ENCODE data around the gene CCDC136. TPM values are rescaled to one million over a fixed set of nuclear protein-coding genes. Genes with fewer than 3 reads are reported as not detected.

The CCDC136 gene
- total RNA-seq, 2 donors from 2014 or later: 46.0 to 51.2 TPM

DNA sequence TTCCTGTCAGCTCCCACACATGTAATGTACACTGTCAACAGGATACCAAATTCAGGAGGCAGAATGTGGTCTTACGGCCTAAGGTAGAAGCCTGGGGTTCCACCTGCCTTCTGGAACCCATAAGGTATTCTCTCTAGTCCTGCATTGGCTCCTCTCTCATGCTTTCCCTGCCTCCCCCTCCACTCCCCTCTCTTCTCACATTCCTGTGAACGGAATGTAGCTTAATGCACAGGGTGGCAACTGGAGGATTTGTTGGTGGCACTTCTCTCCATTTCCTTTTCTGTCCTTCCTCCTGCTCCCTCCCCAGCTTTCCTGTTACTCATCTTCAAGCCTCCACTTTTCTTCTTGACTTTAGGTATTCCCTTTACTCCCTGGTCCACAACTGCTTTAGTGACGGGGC is 26.9 kb downstream of the CCDC136 start:
- H3K9me3 ChIP-seq (ENCODE audit: control insufficient read depth, low read length): no peaks in the 10 kb centered on the region
- TF ChIP-seq, protein P1, sequence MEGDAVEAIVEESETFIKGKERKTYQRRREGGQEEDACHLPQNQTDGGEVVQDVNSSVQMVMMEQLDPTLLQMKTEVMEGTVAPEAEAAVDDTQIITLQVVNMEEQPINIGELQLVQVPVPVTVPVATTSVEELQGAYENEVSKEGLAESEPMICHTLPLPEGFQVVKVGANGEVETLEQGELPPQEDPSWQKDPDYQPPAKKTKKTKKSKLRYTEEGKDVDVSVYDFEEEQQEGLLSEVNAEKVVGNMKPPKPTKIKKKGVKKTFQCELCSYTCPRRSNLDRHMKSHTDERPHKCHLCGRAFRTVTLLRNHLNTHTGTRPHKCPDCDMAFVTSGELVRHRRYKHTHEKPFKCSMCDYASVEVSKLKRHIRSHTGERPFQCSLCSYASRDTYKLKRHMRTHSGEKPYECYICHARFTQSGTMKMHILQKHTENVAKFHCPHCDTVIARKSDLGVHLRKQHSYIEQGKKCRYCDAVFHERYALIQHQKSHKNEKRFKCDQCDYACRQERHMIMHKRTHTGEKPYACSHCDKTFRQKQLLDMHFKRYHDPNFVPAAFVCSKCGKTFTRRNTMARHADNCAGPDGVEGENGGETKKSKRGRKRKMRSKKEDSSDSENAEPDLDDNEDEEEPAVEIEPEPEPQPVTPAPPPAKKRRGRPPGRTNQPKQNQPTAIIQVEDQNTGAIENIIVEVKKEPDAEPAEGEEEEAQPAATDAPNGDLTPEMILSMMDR (conservative IDR thresholded peaks at IDR 0.05): no peak
- H3K27ac Mint-ChIP-seq: no peak overlapping the region
- no peaks in the 10 kb centered on the region for H3K4me1 Mint-ChIP-seq
- H3K4me3 Mint-ChIP-seq: no peak overlapping the region
- H3K9ac ChIP-seq (ENCODE audit: extremely low read depth, low read length, poor library complexity, severe bottlenecking): no peak overlapping the region
- H3K27ac ChIP-seq (ENCODE audit: low read depth, low read length): no peak overlapping the region
- H3K27me3 Mint-ChIP-seq (ENCODE audit: insufficient read depth): no peaks in the 10 kb centered on the region
- H3K9me3 Mint-ChIP-seq: no peaks in the 10 kb centered on the region
- 76 to 83% methylated on average over 1 to 3 of the region's 3 CpGs for WGBS, 2 experiments (ENCODE audit: insufficient coverage in 1 of 2, insufficient read length in 1 of 2)
- H3K36me3 Mint-ChIP-seq (ENCODE audit: low read depth): no peaks in the 10 kb centered on the region
- no peaks in the 10 kb centered on the region for H3K27me3 ChIP-seq (ENCODE audit: control insufficient read depth, insufficient read depth, low read length, poor library complexity, severe bottlenecking)
- no peak for DNase-seq
- H3K4me1 ChIP-seq (ENCODE audit: control insufficient read depth, insufficient read depth, low read length): no peaks in the 10 kb centered on the region
- no peaks in the 10 kb centered on the region for H3K36me3 ChIP-seq (ENCODE audit: control insufficient read depth, insufficient read depth, low read length)
- no peak overlapping the region for H3K4me3 ChIP-seq (ENCODE audit: low read length)

DNA sequence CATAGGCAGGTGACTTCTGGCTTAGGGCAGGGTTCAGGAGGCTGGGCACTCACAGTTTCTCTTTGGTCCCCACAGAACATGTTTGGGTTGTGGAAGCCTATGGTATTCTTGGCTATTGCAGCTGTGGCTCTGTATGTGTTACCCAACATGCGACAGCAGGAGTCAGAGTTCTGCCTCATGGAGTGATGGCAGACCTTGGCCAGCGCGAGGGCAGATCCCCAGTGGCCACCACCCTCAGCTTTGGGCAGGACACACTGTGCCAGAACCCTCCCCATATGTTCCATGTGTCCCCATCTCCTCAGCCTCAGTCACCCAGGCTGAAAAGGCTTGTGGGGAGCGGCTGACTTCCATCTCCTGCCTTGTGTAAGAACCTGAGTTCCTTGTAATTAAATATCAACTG is 30.0 kb downstream of the CCDC136 start:
- 92 to 93% methylated on average over 2 to 4 of the region's 4 CpGs for WGBS, 2 experiments (ENCODE audit: insufficient coverage in 1 of 2, insufficient read length in 1 of 2)
- H3K27ac Mint-ChIP-seq: no peak overlapping the region
- DNase-seq: no peak
- H3K27me3 ChIP-seq (ENCODE audit: control insufficient read depth, insufficient read depth, low read length, poor library complexity, severe bottlenecking): no peaks in the 10 kb centered on the region
- TF ChIP-seq, protein P1 (conservative IDR thresholded peaks at IDR 0.05): no peak
- H3K27me3 Mint-ChIP-seq (ENCODE audit: insufficient read depth): peaks cover 2% of the 10 kb centered on the region
- no peaks in the 10 kb centered on the region for H3K4me1 Mint-ChIP-seq
- no peaks in the 10 kb centered on the region for H3K9me3 Mint-ChIP-seq
- H3K36me3 Mint-ChIP-seq (ENCODE audit: low read depth): no peaks in the 10 kb centered on the region
- no peak overlapping the region for H3K9ac ChIP-seq (ENCODE audit: extremely low read depth, low read length, poor library complexity, severe bottlenecking)
- no peaks in the 10 kb centered on the region for H3K4me1 ChIP-seq (ENCODE audit: control insufficient read depth, insufficient read depth, low read length)
- H3K4me3 Mint-ChIP-seq: no peak overlapping the region
- no peaks in the 10 kb centered on the region for H3K9me3 ChIP-seq (ENCODE audit: control insufficient read depth, low read length)
- H3K27ac ChIP-seq (ENCODE audit: low read depth, low read length): no peak overlapping the region
- no peaks in the 10 kb centered on the region for H3K36me3 ChIP-seq (ENCODE audit: control insufficient read depth, insufficient read depth, low read length)
- no peak overlapping the region for H3K4me3 ChIP-seq (ENCODE audit: low read length)

DNA sequence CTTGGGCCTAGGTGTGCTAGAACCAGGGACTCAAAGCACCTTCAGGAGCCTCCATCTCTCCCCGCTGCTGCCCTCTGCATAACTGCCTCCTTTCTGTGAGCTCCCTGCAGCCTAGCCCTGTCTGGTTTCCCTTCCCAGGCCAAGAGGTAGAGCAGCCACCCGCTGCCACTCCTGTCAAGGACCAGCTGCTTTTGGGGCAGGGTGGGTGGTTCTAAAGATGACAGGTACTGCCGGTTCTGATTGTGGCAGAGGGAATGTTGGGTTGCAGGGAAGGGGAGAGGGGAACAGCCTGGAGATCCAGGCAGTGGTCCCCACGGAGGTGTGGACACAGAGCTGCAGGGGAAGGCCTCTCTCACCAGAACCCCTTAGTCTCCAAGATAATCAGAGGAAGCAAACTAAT is 34.7 kb downstream of the CCDC136 start:
- H3K27me3 ChIP-seq (ENCODE audit: control insufficient read depth, insufficient read depth, low read length, poor library complexity, severe bottlenecking): peaks cover 11% of the 10 kb centered on the region
- Mint-ChIP-seq H3K27ac (no peak overlapping the region), H3K9me3 (no peaks in the 10 kb centered on the region), H3K36me3 (ENCODE audit: low read depth) (no peaks in the 10 kb centered on the region), H3K4me1 (peaks cover 14% of the 10 kb centered on the region), H3K27me3 (ENCODE audit: insufficient read depth) (peaks cover 35% of the 10 kb centered on the region), H3K4me3 (no peak overlapping the region)
- no peaks in the 10 kb centered on the region for H3K36me3 ChIP-seq (ENCODE audit: control insufficient read depth, insufficient read depth, low read length)
- DNase-seq: no peak
- no peak overlapping the region for H3K27ac ChIP-seq (ENCODE audit: low read depth, low read length)
- no peak overlapping the region for H3K9ac ChIP-seq (ENCODE audit: extremely low read depth, low read length, poor library complexity, severe bottlenecking)
- no peak overlapping the region for H3K4me3 ChIP-seq (ENCODE audit: low read length)
- 80 to 91% methylated on average over 1 to 4 of the region's 4 CpGs for WGBS, 2 experiments (ENCODE audit: insufficient coverage in 1 of 2, insufficient read length in 1 of 2)
- no peaks in the 10 kb centered on the region for H3K4me1 ChIP-seq (ENCODE audit: control insufficient read depth, insufficient read depth, low read length)
- TF ChIP-seq, protein P1 (conservative IDR thresholded peaks at IDR 0.05): no peak
- no peaks in the 10 kb centered on the region for H3K9me3 ChIP-seq (ENCODE audit: control insufficient read depth, low read length)

Data from endodermal cell (in vitro differentiated cells).